ENCODE measurements around the gene CDC42BPA. TPM values are rescaled to one million over a fixed set of nuclear protein-coding genes. Genes with fewer than 3 reads are reported as not detected.

Gene CDC42BPA
- total and polyA plus RNA-seq, 2 donors from 2014 or later: 11.2 to 60.7 TPM

DNA sequence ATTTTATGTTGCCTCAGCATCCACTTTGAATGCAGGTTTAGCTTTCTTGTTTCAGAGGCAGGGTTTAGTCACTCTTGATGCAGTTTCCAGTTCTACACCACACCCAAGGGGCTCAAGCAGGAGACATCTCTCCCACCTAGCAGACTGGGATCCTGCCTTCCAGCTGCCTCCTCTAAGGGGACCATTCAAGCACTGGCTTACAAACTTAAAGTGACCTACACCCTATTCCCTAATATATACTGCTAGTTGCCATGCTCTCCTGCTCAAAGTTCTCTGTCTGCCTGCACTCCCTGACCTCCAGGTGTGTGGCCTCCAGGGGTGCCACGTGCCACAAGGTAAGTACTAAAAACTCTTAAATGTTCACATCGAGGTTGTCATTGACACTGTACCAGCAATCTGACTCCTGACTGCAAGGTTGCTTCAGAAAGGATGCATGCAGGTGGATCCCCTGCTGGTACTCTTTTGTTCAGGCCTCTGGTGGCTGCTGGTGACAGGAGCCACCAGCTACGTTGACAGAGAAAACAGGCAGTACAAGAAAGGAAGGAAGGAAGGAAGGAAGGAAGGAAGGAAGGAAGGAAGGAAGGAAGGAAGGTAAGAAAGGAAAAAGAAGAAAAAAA lies 192.3 kb downstream of the CDC42BPA start:
- Histone ChIP-seq H3K27ac (ENCODE audit: low read depth in 2 of 2, low read length in 2 of 2) (no peak overlapping the region), H3K9me3 (ENCODE audit: control insufficient read depth in 2 of 3, insufficient read depth in 1 of 3, low read length in 3 of 3) (no peaks in the 10 kb centered on the region), H3K4me1 (ENCODE audit: control insufficient read depth in 2 of 3, insufficient read depth in 2 of 3, low read depth in 1 of 3, low read length in 3 of 3) (no peaks in the 10 kb centered on the region), H3K9ac (ENCODE audit: low read length in 3 of 3) (no peak overlapping the region), H3K27me3 (ENCODE audit: control insufficient read depth, insufficient read depth, low read length) (no peaks in the 10 kb centered on the region), H3K36me3 (ENCODE audit: control insufficient read depth in 2 of 3, insufficient read depth in 3 of 3, low read length in 3 of 3) (peaks cover 3 to 7% (median 4%) of the 10 kb centered on the region in 3 donors), H3K4me3 (ENCODE audit: low read length in 3 of 3) (no peak overlapping the region)
- intact Hi-C loops (cut with DNase I): no loop called here
- no peak for TF ChIP-seq CTCF (IDR thresholded peaks at IDR 0.05; ENCODE audit: borderline replicate concordance, extremely low read depth, insufficient read depth)
- FAIRE-seq (no peak), DNase-seq (no peak)

DNA sequence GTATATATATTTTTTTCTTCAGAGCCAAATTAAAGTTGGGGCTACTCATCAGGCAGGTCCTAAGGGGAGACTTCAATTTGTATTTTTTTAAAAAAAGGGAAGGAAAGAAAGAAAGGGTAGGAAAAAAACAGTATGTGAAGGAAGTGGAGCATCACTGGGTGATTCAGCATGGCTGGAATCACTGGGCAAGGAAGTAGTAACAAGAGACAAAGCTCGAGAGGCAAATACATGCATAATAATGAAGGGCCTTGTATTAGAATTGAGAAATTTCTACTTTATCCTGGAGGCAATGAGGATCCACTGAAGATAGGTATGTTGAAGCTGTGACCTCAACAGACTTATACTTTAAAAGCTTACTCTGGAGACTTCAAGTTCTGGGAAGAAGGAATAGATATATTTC lies 193.8 kb downstream of the CDC42BPA start:
- no peaks in the 10 kb centered on the region for H3K27me3 ChIP-seq (ENCODE audit: control insufficient read depth, insufficient read depth, low read length)
- TF ChIP-seq CTCF (IDR thresholded peaks at IDR 0.05; ENCODE audit: borderline replicate concordance, extremely low read depth, insufficient read depth): no peak
- H3K36me3 ChIP-seq (ENCODE audit: control insufficient read depth in 2 of 3, insufficient read depth in 3 of 3, low read length in 3 of 3): peaks cover 0 to 7% (median 4%) of the 10 kb centered on the region in 3 donors
- no peak overlapping the region for H3K27ac ChIP-seq (ENCODE audit: low read depth in 2 of 2, low read length in 2 of 2)
- DNase-seq (no peak), FAIRE-seq (no peak)
- H3K4me1 ChIP-seq (ENCODE audit: control insufficient read depth in 2 of 3, insufficient read depth in 2 of 3, low read depth in 1 of 3, low read length in 3 of 3): no peaks in the 10 kb centered on the region
- intact Hi-C loops (cut with DNase I): no loop called here
- H3K9ac ChIP-seq (ENCODE audit: low read length in 3 of 3): no peak overlapping the region
- no peak overlapping the region for H3K4me3 ChIP-seq (ENCODE audit: low read length in 3 of 3)
- H3K9me3 ChIP-seq (ENCODE audit: control insufficient read depth in 2 of 3, insufficient read depth in 1 of 3, low read length in 3 of 3): no peaks in the 10 kb centered on the region

DNA sequence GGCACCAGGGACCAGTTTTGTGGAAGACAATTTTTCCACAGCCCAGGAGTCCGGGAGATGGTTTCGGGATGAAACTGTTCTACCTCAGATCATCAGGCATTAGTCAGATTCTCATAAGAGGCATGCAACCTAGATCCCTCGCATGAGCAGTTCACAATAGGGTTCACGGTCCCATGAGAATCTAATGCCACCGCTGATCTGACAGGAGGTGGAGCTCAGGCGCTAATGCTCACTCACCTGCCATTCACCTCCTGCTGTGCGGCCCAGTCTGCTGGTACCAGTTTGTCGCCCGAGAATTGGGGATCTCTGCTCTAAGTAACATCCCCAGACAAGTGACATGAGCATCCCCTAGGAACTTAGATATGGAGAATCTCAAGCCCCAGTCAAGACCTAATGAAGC lies 197.5 kb downstream of the CDC42BPA start:
- Histone ChIP-seq H3K27me3 (ENCODE audit: control insufficient read depth, insufficient read depth, low read length) (no peaks in the 10 kb centered on the region), H3K4me1 (ENCODE audit: control insufficient read depth in 2 of 3, insufficient read depth in 2 of 3, low read depth in 1 of 3, low read length in 3 of 3) (no peaks in the 10 kb centered on the region), H3K9me3 (ENCODE audit: control insufficient read depth in 2 of 3, insufficient read depth in 1 of 3, low read length in 3 of 3) (no peaks in the 10 kb centered on the region), H3K4me3 (ENCODE audit: low read length in 3 of 3) (no peak overlapping the region), H3K27ac (ENCODE audit: low read depth in 2 of 2, low read length in 2 of 2) (no peak overlapping the region), H3K36me3 (ENCODE audit: control insufficient read depth in 2 of 3, insufficient read depth in 3 of 3, low read length in 3 of 3) (peaks cover 0 to 4% (median 0%) of the 10 kb centered on the region in 3 donors), H3K9ac (ENCODE audit: low read length in 3 of 3) (no peak overlapping the region)
- no peak for TF ChIP-seq CTCF (IDR thresholded peaks at IDR 0.05; ENCODE audit: borderline replicate concordance, extremely low read depth, insufficient read depth)
- no peak for DNase-seq
- no peak for FAIRE-seq
- intact Hi-C loops (cut with DNase I): no loop called here

DNA sequence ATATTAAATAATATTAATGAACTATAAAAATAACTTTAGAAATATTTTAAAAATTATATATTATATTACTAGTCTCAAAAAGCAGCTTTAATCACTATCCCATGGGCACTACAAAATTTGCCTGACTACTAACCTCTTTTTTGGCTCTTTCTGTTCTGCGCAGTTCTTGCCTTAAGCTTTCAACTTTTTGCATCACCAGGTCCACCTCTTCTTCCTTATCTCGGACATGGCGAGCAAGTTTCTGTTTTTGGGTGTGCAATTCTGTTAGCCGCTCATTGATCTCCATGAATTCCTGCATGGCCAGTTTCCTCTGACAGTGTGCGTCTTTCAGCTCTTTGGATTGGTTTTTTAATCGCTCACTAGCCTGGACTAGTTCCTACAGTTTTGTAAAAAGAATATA lies 205.8 kb downstream of the CDC42BPA start:
- Histone ChIP-seq H3K9me3 (ENCODE audit: control insufficient read depth in 2 of 3, insufficient read depth in 1 of 3, low read length in 3 of 3) (no peaks in the 10 kb centered on the region), H3K36me3 (ENCODE audit: control insufficient read depth in 2 of 3, insufficient read depth in 3 of 3, low read length in 3 of 3) (peaks cover 0 to 23% (median 6%) of the 10 kb centered on the region in 3 donors), H3K27ac (ENCODE audit: low read depth in 2 of 2, low read length in 2 of 2) (no peak overlapping the region), H3K27me3 (ENCODE audit: control insufficient read depth, insufficient read depth, low read length) (no peaks in the 10 kb centered on the region), H3K9ac (ENCODE audit: low read length in 3 of 3) (no peak overlapping the region), H3K4me1 (ENCODE audit: control insufficient read depth in 2 of 3, insufficient read depth in 2 of 3, low read depth in 1 of 3, low read length in 3 of 3) (no peaks in the 10 kb centered on the region), H3K4me3 (ENCODE audit: low read length in 3 of 3) (no peak overlapping the region)
- FAIRE-seq: no peak
- intact Hi-C loops (cut with DNase I): no loop called here
- no peak for TF ChIP-seq CTCF (IDR thresholded peaks at IDR 0.05; ENCODE audit: borderline replicate concordance, extremely low read depth, insufficient read depth)
- no peak for DNase-seq
